A204.1 (cell line): Measurements from ENCODE around the gene ABHD1.
"Not testable (repeated sequence)": the region's sequence is repeated elsewhere in the genome, so short reads cannot be mapped to it uniquely, and the experiment has no call there.

Experiments
- FAIRE-seq: peaks from 2 replicates; lab custom pipeline; 2012; peaks lifted over from hg19 to GRCh38; lab: Jason Lieb, UNC

ABHD1 gene

DNA sequence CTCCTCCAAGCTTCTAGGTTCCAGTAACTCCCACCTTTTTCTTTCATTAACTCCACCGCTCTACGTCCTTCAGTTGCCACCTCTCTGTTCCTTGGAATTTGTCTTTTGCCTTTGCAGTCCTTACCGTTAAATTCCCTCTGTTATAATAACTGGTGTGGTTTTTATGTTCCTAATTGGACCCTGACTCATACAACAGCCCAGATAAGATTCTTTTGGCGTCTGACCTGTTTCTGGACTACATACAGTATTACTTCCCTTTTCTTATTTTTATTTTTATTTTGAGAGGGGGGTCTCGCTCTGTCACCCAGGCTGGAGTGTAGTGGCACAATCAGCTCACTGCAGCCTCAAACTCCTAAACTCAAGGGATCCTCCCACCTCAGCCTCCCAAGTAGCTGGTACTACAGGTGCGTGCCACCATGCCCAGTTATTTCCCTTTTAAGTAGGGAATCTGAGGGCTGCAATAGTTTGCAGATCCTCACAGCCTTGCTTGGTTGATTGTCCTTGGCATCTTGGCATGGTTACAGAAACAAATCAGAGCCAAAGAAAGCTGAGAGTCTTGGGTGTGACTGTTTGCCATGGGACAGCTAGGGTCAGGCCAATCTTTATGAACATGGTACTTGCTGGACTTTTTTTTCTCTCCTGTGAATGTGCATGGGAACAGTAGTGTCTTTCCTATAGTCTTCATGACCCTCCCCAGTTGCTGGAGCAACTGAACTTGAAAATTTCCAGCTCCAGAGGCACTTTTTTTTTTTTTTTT lies 47.1 kb downstream of the ABHD1 start:
- FAIRE-seq = no peak

DNA sequence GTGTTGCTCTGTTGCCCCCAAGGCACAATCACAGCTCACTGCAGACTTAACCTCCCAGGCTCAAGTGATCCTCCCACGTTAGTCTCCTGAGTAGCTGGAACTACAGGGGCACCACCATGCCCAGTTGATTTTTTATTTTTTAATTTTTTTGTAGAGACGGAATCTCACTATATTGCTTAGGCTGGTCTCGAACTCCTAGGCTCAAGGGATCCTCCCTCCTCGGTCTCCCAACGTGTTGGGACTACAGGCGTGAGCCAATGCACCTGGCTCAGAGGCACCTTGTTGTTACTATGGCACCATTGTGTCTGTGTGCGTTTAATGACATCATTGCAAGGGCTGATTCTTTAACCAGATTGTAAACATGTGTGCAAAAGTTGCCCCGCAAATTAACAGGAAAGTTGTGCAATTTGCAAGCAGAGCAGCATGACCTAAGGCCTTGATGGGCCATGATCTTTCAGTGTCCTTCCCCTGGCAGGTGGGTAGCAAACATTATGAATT lies 47.8 kb downstream of the ABHD1 start:
- no peak for FAIRE-seq

DNA sequence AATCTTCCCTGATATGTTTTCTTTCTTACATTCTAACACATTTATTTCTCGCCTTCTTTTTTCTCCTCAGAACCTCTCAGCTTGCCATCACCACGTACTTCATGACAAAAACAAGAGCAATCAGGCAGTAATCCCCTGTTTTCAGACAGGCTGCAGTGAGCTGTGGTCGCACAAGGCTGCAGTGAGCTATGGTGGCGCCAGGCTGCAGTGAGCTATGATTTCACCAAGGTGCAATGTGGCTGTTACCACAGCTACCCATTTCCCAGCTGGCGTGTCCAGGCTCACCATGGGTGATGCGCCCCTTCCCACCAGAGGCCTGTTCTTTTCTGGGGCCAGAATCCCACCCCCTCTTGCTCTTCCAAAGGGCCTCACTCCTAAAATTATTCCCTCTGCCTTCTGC lies 51.0 kb downstream of the ABHD1 start:
- FAIRE-seq = no peak

DNA sequence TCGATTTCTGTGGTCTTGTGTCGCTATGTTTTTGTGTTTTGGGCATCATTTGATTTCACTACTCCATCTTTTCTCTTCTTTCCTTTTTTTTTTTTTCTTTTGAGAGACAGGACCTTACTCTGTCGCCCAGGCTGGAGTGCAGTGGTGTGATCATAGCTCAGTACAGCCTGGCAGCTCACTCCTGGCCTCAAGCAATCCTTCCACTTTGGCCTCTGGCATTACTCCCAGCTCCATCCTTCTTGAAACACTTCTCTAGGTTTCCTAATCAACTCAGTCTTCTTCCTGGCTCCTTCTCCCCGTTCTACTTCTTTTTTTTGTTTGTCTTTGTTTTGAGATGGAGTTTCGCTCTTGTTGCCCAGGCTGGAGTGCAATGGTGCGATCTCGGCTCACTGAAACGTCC lies 51.7 kb downstream of the ABHD1 start:
- no peak for FAIRE-seq

DNA sequence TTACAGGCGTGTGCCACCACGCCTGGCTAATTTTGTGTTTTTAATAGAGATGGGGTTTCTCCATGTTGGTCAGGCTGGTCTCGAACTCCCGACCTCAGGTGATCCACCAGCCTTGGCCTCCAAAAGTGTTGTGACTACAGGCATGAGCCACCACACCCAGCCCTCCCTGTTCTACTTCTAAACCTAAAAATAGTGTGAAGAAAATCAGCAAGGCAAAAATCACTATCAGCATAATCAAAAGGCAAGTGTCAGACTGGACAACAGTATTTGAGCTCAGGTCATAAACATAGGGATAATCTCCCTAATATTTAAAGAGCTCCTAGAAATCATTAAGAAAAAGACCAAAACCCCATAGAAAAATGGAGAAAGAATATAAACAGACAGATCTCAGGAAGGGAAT lies 52.2 kb downstream of the ABHD1 start:
- not testable (repeated sequence) for FAIRE-seq

DNA sequence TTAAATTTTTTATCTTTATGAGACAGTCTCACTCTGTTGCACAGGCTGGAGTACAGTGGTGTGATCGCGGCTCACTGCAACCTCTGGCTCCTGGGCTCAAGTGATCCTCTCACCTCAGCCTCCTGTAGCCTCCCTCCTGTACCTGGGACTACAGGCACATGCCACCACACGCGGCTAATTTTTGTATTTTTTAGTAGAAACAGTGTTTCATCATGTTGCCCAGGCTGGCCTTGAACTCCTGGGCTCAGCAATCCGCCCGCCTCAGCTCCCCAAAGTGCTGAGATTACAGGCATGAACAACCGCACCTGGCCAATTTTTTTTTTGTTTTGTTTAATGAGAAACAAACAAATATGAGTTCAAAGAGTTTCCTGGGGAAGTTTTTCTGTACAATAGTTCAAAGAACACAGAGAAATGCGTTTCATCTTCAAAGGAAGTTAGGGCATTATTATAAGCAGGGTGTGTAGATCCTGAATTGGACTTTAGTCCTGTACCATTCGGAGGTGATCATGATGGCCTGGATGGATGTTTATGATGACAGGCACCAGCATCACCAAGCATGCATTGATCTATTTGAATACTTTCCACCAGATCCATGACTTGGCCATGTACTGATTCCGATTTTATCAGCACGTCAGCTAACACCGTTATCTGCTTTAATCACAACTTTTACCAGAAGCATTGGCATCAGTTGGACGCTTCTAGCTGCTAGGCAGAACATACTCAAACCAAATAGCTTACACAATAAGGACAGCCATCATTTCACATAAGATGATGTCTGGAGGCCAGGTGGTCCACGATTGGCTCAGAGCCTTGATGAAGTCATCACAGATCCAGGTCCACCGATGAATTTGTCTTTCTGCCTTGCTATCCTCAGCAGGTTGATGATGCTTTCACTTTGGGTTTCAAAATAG lies 54.1 kb downstream of the ABHD1 start:
- FAIRE-seq = no peak

DNA sequence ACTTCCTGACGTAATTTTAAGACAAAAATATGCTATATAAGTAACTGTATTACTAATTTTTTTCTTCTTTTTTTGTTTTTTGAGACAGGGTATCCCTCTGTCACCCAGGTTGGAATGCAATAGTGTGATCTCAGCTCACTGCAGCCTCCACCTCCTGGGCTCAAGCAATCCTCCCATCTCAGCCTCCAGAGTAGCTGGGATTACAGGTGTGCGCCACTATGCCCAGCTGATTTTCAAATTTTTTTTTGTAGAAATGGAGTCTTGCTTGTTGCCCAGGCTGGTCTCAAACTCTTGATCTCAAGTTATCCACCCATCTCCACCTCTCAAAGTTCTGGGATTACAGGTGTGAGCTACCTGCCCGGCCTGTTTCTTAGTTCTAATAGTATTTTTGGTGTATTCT lies 54.9 kb downstream of the ABHD1 start:
- FAIRE-seq = no peak

DNA sequence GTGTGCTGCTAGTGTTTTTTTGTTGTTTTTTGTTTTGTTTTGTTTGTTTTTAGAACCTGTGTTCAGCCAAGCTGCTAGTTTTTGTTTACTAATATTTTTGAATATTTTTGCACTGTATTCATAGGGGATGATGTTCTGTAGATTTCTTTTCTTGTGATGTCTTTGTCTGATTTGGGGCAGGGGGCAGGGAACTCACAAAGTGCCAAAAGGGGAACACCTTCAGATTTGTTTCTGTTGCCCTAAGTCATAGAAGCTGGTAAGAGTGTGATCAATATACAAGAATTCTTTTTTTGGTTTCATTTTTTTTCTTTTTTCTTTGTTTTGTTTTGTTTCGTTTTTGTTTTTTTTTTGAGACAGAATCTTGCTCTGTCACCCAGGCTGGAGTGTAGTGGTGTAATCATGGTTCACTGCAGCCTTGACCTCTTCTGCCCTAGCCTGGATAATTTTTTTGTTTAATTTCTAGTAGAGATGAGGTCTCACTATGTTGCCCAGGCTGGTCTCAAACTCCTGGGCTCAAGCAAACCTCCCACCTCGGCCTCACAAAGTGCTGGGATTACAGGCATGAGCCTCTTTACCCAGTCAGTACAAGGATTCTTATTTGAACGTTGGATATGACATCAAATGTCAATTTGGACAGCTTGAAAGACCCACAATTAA lies 55.9 kb downstream of the ABHD1 start:
- no peak for FAIRE-seq
